IPS-NIHi7 (cell line): ENCODE data around the gene NPTN.
A peak's percentile ranks its signal among the peaks of the same experiment; 100 is the strongest.

Experiments
- DNase-seq: peaks from one replicate; pipeline ENCODE4 v3.0.0; 2012; ENCODE audit warnings: mixed read lengths; ENCODE audit errors: extremely low spot score

Gene NPTN

DNA sequence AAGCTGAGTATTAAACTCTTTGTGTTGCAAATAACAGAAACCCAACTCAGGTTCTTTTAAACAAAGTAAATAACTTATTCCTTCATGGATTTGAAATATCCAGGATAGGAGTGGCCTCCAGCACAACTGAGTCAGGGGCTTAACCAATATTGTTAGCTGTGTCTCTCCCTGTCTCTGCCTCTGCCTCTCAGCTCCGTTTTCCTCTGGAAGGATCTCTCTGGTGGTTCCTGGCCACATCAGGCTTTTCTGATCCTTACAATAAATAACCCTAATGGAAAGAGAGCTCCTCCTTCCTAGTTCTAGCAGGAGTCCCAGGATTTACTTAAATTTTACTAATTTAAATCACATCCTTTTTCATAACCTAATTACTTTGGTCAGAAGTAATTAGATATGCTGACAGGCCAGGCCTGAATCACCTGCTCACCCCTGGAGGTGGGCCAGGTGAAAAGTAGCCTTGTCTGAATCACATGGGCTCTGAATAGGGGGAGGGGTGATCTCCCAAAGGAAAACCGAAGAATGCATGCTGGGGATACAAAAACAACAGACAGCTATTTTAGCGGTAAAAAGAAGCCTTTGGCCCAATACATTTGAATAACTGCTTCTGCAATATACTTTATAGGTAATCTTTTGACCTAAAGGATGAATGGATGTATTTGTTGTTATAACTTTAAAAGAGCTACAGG is 114.9 kb downstream of the NPTN start:
- peak; percentile 64 for DNase-seq

DNA sequence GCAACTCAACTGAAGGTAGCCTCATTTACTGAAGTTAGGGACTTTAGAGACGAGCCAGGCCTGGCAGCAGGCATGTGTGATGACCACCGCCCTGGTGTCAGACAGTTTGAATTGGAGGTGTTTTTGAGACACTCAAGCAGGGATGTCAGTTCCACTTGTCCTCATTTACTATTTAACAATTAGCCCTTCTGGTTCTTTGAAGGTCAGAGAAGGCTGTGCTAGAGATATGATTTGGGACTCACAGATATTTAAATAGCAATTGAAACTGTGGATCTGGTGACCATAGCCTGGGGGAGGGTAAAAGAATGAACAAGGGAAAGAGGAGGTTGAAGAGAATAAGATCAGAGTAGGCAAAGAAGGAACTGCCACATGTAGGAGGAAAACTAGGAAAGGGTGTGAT is 115.6 kb downstream of the NPTN start:
- no peak for DNase-seq

DNA sequence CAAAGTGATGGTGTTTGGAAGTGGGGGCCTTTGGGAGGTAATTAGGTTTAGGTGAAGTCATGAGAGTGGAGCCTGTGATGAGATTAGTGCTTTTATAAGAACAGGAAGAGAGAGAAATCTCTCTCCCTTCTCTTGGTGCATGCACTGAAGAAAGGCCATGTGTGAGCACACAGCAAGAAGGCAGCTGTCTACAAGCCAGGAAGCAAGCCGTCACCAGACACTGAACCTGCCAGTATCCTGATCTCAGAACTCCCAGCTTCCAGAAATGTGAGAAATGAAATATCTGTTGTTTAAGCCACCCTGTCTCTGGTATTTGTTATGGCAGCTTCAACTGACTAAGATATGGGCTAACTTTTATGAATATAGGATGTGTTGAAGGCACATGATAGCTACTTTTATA is 117.7 kb downstream of the NPTN start:
- no peak for DNase-seq
